Measurements from ENCODE around the gene ASCL2.

The ASCL2 gene

DNA sequence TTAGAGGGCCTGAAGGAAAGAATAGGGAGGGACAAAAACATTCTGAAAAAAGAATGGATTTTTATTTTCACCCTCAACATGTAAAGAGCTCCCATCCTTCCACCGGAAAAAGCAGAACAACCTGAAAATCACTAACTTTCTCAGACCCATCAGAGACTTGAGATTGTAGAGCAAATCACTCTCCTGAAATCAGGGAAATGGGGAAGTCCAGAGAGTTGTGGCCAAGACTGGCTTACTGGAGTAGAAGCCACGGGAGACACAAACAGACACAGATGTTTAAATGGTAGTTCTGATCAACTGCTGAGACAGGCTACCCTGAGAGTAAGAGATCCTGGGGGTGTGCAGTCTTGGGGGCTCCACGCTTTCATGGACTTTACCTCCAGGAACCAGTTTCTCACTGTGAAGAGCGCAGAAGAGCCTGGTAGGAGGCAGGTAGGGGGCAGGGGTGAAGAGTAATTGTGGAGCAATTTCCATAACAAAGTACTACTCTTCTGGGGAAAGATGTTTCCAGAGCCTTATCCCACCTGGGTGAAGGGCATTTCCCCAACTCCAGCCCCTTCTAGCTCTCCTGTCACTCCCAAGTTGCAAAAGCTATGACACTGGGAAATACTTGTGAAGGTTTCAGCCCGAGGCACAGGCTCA lies 47.1 kb downstream of the ASCL2 start:
- DNase-seq, result no peak

DNA sequence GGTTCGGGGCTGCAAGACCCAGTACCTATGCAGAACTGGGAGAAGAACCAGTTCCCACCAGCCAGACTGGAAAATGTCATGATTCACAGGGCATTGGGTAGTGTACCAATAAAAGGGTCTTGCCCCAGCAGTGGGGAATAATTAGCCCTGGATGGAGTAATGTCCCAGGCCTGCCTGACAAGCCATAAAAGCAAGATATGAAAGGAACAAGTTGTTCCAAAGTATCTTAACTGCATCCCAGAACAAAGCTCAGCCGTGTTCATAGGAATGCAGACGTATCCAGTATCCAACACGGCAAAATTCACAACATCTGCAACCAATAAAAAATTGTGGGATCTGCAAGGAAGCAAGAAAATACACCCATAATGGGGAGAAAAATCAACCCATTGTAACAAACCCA lies 47.9 kb downstream of the ASCL2 start:
- DNase-seq, result no peak

DNA sequence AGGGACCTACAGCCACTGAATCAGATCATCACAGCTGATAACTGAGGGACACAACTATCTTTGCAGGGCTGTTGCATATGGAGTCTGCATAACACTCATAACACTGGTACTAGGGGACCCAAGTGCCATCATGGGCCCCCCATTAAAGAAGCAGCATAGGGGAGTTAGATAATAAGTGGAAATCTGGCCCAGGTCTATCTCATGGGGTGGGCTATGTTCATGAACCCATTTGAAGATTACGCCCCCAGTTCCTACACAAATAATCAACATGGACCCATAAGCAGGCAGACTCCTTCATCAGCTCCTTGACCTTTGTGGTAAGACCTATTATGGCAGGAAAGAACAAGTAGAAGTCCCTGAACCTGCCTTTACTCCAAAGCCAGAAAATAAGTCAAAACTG lies 48.8 kb downstream of the ASCL2 start:
- no peak for DNase-seq

DNA sequence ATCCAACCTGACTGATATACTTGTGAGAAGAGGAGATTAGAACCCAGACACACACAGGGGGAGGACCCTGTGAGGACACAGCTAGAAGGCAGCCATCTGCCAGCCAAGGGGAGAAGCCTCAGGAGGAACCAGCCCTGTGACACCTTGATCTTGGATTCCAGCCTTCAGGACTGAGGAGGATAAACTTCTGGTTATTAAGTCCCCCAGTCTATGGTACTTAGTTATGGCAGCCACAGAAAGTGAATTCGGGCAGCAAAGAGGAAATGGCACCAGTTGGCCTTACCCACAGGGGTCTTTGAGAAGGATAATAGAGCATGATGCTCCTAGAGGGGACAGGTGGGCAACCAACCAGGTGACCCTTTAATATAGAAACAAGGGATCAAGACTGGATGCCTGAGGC lies 49.4 kb downstream of the ASCL2 start:
- DNase-seq, result no peak

DNA sequence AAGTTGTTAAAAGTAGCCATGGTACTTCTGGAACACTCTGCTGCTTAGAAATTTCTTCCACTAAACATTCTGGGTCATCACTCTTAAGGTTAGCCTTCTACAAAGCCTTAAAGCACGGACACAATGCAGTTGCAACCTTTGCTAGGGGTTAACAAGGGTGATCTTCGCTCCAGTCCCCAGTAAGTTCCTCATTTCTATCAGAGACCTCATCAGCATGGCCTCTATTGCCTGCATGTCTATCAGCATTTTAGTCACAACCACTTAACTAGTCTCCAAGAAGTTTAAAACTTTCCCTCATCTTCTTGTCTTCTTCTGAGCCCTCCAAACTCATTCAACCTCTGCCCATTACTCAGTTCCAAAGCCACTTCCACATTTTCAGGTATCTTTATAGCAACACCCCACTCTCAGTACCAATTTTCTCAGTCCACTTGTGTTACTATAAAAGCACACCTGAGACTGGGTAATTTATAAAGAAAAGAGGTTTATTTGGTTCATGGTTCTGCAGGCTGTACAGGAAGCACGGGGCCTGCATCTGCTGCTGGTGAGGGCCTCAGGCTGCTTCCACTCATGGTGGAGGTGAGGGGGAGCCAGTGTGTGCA lies 50.1 kb downstream of the ASCL2 start:
- DNase-seq, result no peak

DNA sequence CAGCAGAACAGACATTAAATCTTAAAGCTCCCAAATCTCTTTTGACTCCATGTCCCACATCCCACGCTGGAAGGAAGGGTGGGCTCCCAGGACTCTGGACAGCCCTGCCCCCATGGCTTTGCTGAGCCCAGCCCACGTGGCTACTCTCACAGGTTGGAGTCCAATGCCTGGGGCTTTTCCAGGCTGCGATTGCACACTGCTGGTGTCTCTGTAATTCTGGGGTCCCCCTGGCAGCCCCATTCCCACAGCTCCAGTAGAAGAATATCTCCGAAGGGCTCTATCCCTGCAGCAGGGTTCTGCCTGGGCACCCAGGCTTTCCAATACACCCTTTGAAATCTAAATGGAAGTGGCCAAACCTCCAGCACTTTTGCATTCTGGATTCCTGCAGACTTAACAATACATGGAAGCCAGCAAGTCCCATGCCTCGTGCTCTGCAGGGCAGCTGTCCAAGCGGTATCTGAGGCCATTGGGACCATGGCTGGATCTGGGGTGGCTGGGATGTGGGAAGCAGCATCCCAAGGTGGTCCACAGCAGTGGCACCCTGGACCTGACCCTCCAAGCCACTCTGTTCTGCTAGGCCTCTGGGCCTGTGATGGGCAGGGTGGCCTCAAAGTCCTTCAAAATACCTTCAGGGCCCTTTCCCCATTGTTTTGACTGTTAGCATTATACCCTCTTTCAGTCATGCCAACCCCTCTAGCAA lies 50.9 kb downstream of the ASCL2 start:
- no peak for DNase-seq

Measured in NCI-H2081 (cell line).